Fibroblast of upper back skin (primary cell): Measurements from ENCODE around the gene CDK19.

ENCODE experiments used
- DNase-seq: peaks from one replicate; pipeline ENCODE4 v3.0.0-alpha.2; 2013

The CDK19 gene

GRCh38 chr6:110654096-110654820, 161.0 kb downstream of the CDK19 start:
- DNase-seq, result no peak

GRCh38 chr6:110653381-110653780, 161.9 kb downstream of the CDK19 start:
- no peak for DNase-seq

- DNase-seq, result no peak
These were observed 162.7 kb downstream of the CDK19 start for GRCh38 chr6:110652520-110652919.

GRCh38 chr6:110650755-110651154, 164.5 kb downstream of the CDK19 start:
- no peak for DNase-seq

GRCh38 chr6:110649704-110650103, 165.6 kb downstream of the CDK19 start:
- no peak for DNase-seq

GRCh38 chr6:110646951-110647910, 168.0 kb downstream of the CDK19 start:
- no peak for DNase-seq

- no peak for DNase-seq
These were observed 168.9 kb downstream of the CDK19 start for GRCh38 chr6:110646419-110646698.

- no peak for DNase-seq
These were observed 169.4 kb downstream of the CDK19 start for GRCh38 chr6:110645685-110646418.

GRCh38 chr6:110643175-110643574, 172.1 kb downstream of the CDK19 start:
- peak; percentile 24 for DNase-seq

GRCh38 chr6:110642711-110643110, 172.6 kb downstream of the CDK19 start:
- no peak for DNase-seq

GRCh38 chr6:110636781-110637180, 178.5 kb downstream of the CDK19 start:
- DNase-seq, result no peak

GRCh38 chr6:110635096-110635495, 180.2 kb downstream of the CDK19 start:
- DNase-seq, result no peak

GRCh38 chr6:110633731-110634213, 181.5 kb downstream of the CDK19 start:
- no peak for DNase-seq

- no peak for DNase-seq
These were observed 186.1 kb downstream of the CDK19 start for GRCh38 chr6:110629153-110629552.

- DNase-seq, result peak; percentile 70
These were observed 186.9 kb downstream of the CDK19 start for GRCh38 chr6:110628330-110628729.

GRCh38 chr6:110626442-110626841, 188.8 kb downstream of the CDK19 start:
- DNase-seq, result no peak

GRCh38 chr6:110625883-110626282, 189.4 kb downstream of the CDK19 start:
- DNase-seq, result peak; percentile 24

- no peak for DNase-seq
These were observed 192.2 kb downstream of the CDK19 start for GRCh38 chr6:110622912-110623578.

- DNase-seq, result no peak
These were observed 194.2 kb downstream of the CDK19 start for GRCh38 chr6:110621061-110621460.

GRCh38 chr6:110620065-110620464, 195.2 kb downstream of the CDK19 start:
- no peak for DNase-seq

GRCh38 chr6:110619275-110619908, 195.9 kb downstream of the CDK19 start:
- DNase-seq, result no peak

- no peak for DNase-seq
These were observed 196.5 kb downstream of the CDK19 start for GRCh38 chr6:110618591-110619267.
